SK-N-SH (cell line): ENCODE measurements around the gene LUC7L2. TPM values are rescaled to one million over a fixed set of nuclear protein-coding genes. Genes with fewer than 3 reads are reported as not detected.

Experiments
- CTCF ChIA-PET: fragments of 300-600, 350-600 bp; formaldehyde crosslinking; extraction: SDS; loops from one replicate; lab custom pipeline; 2021; lab: Yijun Ruan, JAX
- POLR2A ChIA-PET: fragments of 350-600 bp; sonication (Branson Sonifier 250); formaldehyde crosslinking; extraction: SDS; loops from one replicate; lab custom pipeline; 2020; ENCODE audit warnings: antibody characterized with exemption, inconsistent platforms; lab: Yijun Ruan, JAX
- DNase-seq: peaks from one replicate; pipeline ENCODE4 v3.0.0; 2012
- H2AFZ ChIP-seq: fragments of 200-600 bp; sonication (generic); 2 replicates; pipeline ENCODE4 v1.8.1; 2016; ENCODE audit warnings: antibody characterized with exemption, mild to moderate bottlenecking, low read depth
- H3F3A ChIP-seq: fragments of 200-600 bp; sonication (generic); replicated peaks from 2 replicates; pipeline ENCODE3; 2016; ENCODE audit warnings: antibody characterized with exemption, mild to moderate bottlenecking; ENCODE audit not compliant: insufficient read depth
- H3K27ac ChIP-seq, 2 experiments: fragments of 200-500 bp in 1 of 2; fragments of 200-600 bp in 1 of 2; sonication (Bioruptor generic) in 1 of 2; sonication (generic), shearing (Covaris generic) in 1 of 2; 2 replicates each; pipeline versions ENCODE4 v1.5.1 to v1.6.1; 2014 to 2016; ENCODE audit warnings: low read depth in 2 of 2, inconsistent platforms in 1 of 2, low read length in 1 of 2, mild to moderate bottlenecking in 1 of 2, mixed read lengths in 1 of 2
- H3K27me3 ChIP-seq: fragments of 200-600 bp; sonication (generic), shearing (Covaris generic); 2 replicates; pipeline ENCODE4 v1.6.1; 2016; ENCODE audit warnings: mixed run types; ENCODE audit not compliant: insufficient read depth
- H3K36me3 ChIP-seq, 2 experiments: fragments of 200-500 bp in 1 of 2; fragments of 200-600 bp in 1 of 2; sonication (Bioruptor generic) in 1 of 2; sonication (generic) in 1 of 2; replicated peaks in 1 of 2; 2 replicates each; pipeline versions ENCODE3 to v1.5.1; 2014 to 2016; ENCODE audit warnings: low read length in 1 of 2, mild to moderate bottlenecking in 1 of 2; ENCODE audit not compliant: insufficient read depth in 2 of 2, control insufficient read depth in 1 of 2
- H3K4me1 ChIP-seq, 2 experiments: fragments of 200-500 bp in 1 of 2; fragments of 200-600 bp in 1 of 2; sonication (Bioruptor generic) in 1 of 2; sonication (generic), shearing (Covaris generic) in 1 of 2; 2 replicates each; pipeline versions ENCODE4 v1.5.1 to v1.6.1; 2014 to 2016; ENCODE audit warnings: low read depth in 1 of 2, low read length in 1 of 2, mixed run types in 1 of 2; ENCODE audit not compliant: insufficient read depth in 2 of 2, control insufficient read depth in 1 of 2
- H3K4me2 ChIP-seq: fragments of 200-600 bp; sonication (generic), shearing (Covaris generic); 2 replicates; pipeline ENCODE4 v1.6.1; 2017; ENCODE audit warnings: mixed run types
- H3K4me3 ChIP-seq, 2 experiments: fragments of 200-500 bp in 1 of 2; fragments of 200-600 bp in 1 of 2; sonication (Bioruptor generic) in 1 of 2; sonication (generic), shearing (Covaris generic) in 1 of 2; 2 replicates each; pipeline versions ENCODE4 v1.5.1 to v1.8.1; 2014 to 2016; ENCODE audit warnings: low read depth in 2 of 2, inconsistent platforms in 1 of 2, low read length in 1 of 2, mild to moderate bottlenecking in 1 of 2, mixed read lengths in 1 of 2, moderate library complexity in 1 of 2
- H3K79me2 ChIP-seq: fragments of 200-600 bp; sonication (generic); 2 replicates; pipeline ENCODE4 v1.8.1; 2017; ENCODE audit warnings: mild to moderate bottlenecking; ENCODE audit not compliant: insufficient read depth
- H3K9ac ChIP-seq: fragments of 200-600 bp; sonication (generic); 2 replicates; pipeline ENCODE4 v1.6.1; 2017; ENCODE audit warnings: mixed run types
- H3K9me2 ChIP-seq: fragments of 200-600 bp; sonication (generic); 2 replicates; pipeline ENCODE4 v1.6.1; 2017; ENCODE audit warnings: mixed run types
- H3K9me3 ChIP-seq: fragments of 200-600 bp; sonication (generic); 2 replicates; pipeline ENCODE4 v1.6.1; 2017; ENCODE audit warnings: mixed run types, mild to moderate bottlenecking, moderate library complexity
- H4K20me1 ChIP-seq: fragments of 200-600 bp; sonication (generic); 2 replicates; pipeline ENCODE4 v1.6.1; 2017; ENCODE audit warnings: mild to moderate bottlenecking, mixed run types; ENCODE audit not compliant: insufficient read depth
- CHD2 ChIP-seq: fragments of 150-350 bp; IDR thresholded peaks from 2 replicates; pipeline ENCODE4 v1.6.1; 2018; ENCODE audit warnings: low read length; ENCODE audit not compliant: partially characterized antibody
- EZH2phosphoT487 ChIP-seq: fragments of 200-600 bp; sonication (generic); IDR thresholded peaks from 2 replicates; pipeline ENCODE4 v1.6.1; 2017; ENCODE audit warnings: low read depth, mixed run types, mild to moderate bottlenecking, antibody characterized with exemption, moderate library complexity, borderline replicate concordance
- FOSL2 ChIP-seq: IDR thresholded peaks from 2 replicates; pipeline ENCODE4 v1.4.0; 2012; ENCODE audit warnings: low read depth, mild to moderate bottlenecking, moderate library complexity, borderline replicate concordance
- FOXM1 ChIP-seq: IDR thresholded peaks from 2 replicates; pipeline ENCODE4 v1.4.0; 2012; ENCODE audit warnings: low read depth, mild to moderate bottlenecking
- MEF2A ChIP-seq: IDR thresholded peaks from 2 replicates; pipeline ENCODE4 v1.4.0; 2012; ENCODE audit warnings: low read depth, borderline replicate concordance
- NFIC ChIP-seq: IDR thresholded peaks from 2 replicates; pipeline ENCODE4 v1.4.0; 2012; ENCODE audit warnings: borderline replicate concordance
- NRF1 ChIP-seq: IDR thresholded peaks from 2 replicates; pipeline ENCODE4 v1.6.1; 2012; ENCODE audit warnings: low read depth, mild to moderate bottlenecking, low read length
- POLR2AphosphoS5 ChIP-seq: IDR thresholded peaks from 2 replicates; pipeline ENCODE4 v1.6.1; 2012; ENCODE audit warnings: low read depth, low read length
- RFX5 ChIP-seq: IDR thresholded peaks from 2 replicates; pipeline ENCODE4 v1.6.1; 2012; ENCODE audit warnings: mild to moderate bottlenecking, improper control_type of control experiment, low read length
- SIN3A ChIP-seq: IDR thresholded peaks from 2 replicates; pipeline ENCODE4 v1.6.1; 2012; ENCODE audit warnings: low read depth, mild to moderate bottlenecking, low read length, moderate library complexity, borderline replicate concordance
- TCF12 ChIP-seq: IDR thresholded peaks from 2 replicates; pipeline ENCODE4 v1.4.0; 2012
- WGBS: methylation state at CpG from one replicate; pipeline ENCODE4 v1.1.6; 2017; ENCODE audit warnings: low lambda C conversion rate; 5-methylcytosine and 5-hydroxymethylcytosine counted together
- polyA plus RNA-seq, 3 experiments: library from polyadenylated mRNA; depleted of rRNA; stranded (reverse); fragments of >200 nt; gene quantifications; 2 replicates each; pipeline ENCODE4 v1.2.3, GENCODE V29; 2012
- TF ChIP-seq, protein P1 (sequence below): IDR thresholded peaks from 2 replicates; pipeline ENCODE4 v1.4.0; 2012; ENCODE audit warnings: low read depth
- TF ChIP-seq, protein P2 (sequence below): fragments of 150-350 bp; IDR thresholded peaks from 2 replicates; pipeline ENCODE4 v1.6.1; 2016; ENCODE audit warnings: mild to moderate bottlenecking, low read depth, low read length
- TF ChIP-seq, protein P3 (sequence below): fragments of 200-600 bp; sonication (generic); IDR thresholded peaks from 2 replicates; pipeline ENCODE4 v1.6.1; 2017; ENCODE audit warnings: antibody characterized with exemption, mild to moderate bottlenecking, moderate library complexity
- TF ChIP-seq, protein P4 (sequence below): IDR thresholded peaks from 2 replicates; pipeline ENCODE4 v1.6.1; 2012; ENCODE audit warnings: mild to moderate bottlenecking, low read depth, low read length, moderate library complexity
- TF ChIP-seq, protein P5 (sequence below): IDR thresholded peaks from 2 replicates; pipeline ENCODE4 v1.4.0; 2012; ENCODE audit warnings: low read depth, borderline replicate concordance
- TF ChIP-seq, protein P6 (sequence below): IDR thresholded peaks from 2 replicates; pipeline ENCODE4 v1.4.0; 2012; ENCODE audit warnings: low read depth, borderline replicate concordance

LUC7L2 gene
- polyA plus RNA-seq, 1 of the 3 experiments (the other 2 are of a cell fraction): 45.7 TPM

DNA sequence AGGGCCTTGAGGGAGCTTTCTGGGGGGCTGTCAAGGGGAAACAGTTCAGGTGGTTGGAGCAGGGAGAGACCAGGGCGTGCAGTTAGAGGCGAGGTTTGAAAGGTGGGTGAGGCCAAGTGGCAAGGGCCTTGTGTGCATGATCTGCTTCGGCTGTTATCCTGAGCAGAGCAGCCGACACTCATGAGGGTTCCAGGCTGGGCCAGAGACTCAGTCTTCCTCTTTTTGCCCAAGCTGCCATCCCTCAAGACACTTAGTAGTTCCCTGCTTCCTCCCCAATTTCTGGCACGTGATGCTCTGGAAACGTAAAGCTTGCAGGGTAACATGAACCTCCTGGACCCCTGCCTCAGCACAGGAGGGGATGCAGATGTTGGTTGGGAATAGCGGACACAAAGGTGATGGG is 79.7 kb downstream of the LUC7L2 start:
- DNase-seq: no peak
- H3F3A ChIP-seq: peaks cover 11% of the 10 kb centered on the region
- H2AFZ ChIP-seq: no peak overlapping the region
- no peaks in the 10 kb centered on the region for H3K79me2 ChIP-seq
- no peak overlapping the region for H3K9ac ChIP-seq
- TF ChIP-seq NFIC (no peak), POLR2AphosphoS5 (no peak), SIN3A (no peak), MEF2A (no peak), NRF1 (no peak), RFX5 (no peak), FOXM1 (no peak), TCF12 (no peak), CHD2 (no peak), FOSL2 (no peak), EZH2phosphoT487 (no peak)
- TF ChIP-seq, protein P1, sequence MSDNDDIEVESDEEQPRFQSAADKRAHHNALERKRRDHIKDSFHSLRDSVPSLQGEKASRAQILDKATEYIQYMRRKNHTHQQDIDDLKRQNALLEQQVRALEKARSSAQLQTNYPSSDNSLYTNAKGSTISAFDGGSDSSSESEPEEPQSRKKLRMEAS: no peak
- TF ChIP-seq, protein P2, sequence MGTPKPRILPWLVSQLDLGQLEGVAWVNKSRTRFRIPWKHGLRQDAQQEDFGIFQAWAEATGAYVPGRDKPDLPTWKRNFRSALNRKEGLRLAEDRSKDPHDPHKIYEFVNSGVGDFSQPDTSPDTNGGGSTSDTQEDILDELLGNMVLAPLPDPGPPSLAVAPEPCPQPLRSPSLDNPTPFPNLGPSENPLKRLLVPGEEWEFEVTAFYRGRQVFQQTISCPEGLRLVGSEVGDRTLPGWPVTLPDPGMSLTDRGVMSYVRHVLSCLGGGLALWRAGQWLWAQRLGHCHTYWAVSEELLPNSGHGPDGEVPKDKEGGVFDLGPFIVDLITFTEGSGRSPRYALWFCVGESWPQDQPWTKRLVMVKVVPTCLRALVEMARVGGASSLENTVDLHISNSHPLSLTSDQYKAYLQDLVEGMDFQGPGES: no peak
- TF ChIP-seq, protein P3, sequence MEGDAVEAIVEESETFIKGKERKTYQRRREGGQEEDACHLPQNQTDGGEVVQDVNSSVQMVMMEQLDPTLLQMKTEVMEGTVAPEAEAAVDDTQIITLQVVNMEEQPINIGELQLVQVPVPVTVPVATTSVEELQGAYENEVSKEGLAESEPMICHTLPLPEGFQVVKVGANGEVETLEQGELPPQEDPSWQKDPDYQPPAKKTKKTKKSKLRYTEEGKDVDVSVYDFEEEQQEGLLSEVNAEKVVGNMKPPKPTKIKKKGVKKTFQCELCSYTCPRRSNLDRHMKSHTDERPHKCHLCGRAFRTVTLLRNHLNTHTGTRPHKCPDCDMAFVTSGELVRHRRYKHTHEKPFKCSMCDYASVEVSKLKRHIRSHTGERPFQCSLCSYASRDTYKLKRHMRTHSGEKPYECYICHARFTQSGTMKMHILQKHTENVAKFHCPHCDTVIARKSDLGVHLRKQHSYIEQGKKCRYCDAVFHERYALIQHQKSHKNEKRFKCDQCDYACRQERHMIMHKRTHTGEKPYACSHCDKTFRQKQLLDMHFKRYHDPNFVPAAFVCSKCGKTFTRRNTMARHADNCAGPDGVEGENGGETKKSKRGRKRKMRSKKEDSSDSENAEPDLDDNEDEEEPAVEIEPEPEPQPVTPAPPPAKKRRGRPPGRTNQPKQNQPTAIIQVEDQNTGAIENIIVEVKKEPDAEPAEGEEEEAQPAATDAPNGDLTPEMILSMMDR: no peak
- TF ChIP-seq, protein P4, sequence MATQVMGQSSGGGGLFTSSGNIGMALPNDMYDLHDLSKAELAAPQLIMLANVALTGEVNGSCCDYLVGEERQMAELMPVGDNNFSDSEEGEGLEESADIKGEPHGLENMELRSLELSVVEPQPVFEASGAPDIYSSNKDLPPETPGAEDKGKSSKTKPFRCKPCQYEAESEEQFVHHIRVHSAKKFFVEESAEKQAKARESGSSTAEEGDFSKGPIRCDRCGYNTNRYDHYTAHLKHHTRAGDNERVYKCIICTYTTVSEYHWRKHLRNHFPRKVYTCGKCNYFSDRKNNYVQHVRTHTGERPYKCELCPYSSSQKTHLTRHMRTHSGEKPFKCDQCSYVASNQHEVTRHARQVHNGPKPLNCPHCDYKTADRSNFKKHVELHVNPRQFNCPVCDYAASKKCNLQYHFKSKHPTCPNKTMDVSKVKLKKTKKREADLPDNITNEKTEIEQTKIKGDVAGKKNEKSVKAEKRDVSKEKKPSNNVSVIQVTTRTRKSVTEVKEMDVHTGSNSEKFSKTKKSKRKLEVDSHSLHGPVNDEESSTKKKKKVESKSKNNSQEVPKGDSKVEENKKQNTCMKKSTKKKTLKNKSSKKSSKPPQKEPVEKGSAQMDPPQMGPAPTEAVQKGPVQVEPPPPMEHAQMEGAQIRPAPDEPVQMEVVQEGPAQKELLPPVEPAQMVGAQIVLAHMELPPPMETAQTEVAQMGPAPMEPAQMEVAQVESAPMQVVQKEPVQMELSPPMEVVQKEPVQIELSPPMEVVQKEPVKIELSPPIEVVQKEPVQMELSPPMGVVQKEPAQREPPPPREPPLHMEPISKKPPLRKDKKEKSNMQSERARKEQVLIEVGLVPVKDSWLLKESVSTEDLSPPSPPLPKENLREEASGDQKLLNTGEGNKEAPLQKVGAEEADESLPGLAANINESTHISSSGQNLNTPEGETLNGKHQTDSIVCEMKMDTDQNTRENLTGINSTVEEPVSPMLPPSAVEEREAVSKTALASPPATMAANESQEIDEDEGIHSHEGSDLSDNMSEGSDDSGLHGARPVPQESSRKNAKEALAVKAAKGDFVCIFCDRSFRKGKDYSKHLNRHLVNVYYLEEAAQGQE: no peak
- TF ChIP-seq, protein P5, sequence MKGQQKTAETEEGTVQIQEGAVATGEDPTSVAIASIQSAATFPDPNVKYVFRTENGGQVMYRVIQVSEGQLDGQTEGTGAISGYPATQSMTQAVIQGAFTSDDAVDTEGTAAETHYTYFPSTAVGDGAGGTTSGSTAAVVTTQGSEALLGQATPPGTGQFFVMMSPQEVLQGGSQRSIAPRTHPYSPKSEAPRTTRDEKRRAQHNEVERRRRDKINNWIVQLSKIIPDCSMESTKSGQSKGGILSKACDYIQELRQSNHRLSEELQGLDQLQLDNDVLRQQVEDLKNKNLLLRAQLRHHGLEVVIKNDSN: no peak
- TF ChIP-seq, protein P6, sequence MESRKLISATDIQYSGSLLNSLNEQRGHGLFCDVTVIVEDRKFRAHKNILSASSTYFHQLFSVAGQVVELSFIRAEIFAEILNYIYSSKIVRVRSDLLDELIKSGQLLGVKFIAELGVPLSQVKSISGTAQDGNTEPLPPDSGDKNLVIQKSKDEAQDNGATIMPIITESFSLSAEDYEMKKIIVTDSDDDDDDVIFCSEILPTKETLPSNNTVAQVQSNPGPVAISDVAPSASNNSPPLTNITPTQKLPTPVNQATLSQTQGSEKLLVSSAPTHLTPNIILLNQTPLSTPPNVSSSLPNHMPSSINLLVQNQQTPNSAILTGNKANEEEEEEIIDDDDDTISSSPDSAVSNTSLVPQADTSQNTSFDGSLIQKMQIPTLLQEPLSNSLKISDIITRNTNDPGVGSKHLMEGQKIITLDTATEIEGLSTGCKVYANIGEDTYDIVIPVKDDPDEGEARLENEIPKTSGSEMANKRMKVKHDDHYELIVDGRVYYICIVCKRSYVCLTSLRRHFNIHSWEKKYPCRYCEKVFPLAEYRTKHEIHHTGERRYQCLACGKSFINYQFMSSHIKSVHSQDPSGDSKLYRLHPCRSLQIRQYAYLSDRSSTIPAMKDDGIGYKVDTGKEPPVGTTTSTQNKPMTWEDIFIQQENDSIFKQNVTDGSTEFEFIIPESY: no peak
- TF ChIP-seq, all 33 proteins: peak for 0
- CTCF ChIA-PET: no interaction called here
- Histone ChIP-seq H3K4me2 (no peak overlapping the region), H3K27me3 (no peaks in the 10 kb centered on the region), H3K36me3 (peaks cover 0 to 4% of the 10 kb centered on the region in 2 experiments), H3K4me1 (no peaks in the 10 kb centered on the region), H4K20me1 (peaks cover 4% of the 10 kb centered on the region; the same call in 1 of the 2 replicates), H3K9me3 (no peaks in the 10 kb centered on the region), H3K4me3 (no peak overlapping the region), H3K9me2 (no peaks in the 10 kb centered on the region), H3K27ac (no peak overlapping the region)
- POLR2A ChIA-PET: no interaction called here
- WGBS: 92% methylated on average over 7 of the region's 7 CpGs
